HG02852 (cell line): Measurements from ENCODE around the gene PLK5.

ENCODE experiments used
- ATAC-seq: cut with Tn5 transposase; IDR thresholded peaks from one replicate; pipeline ENCODE4 v1.9.1; 2021; ENCODE audit warnings: mild to moderate bottlenecking, moderate library complexity; ENCODE audit not compliant: unreplicated experiment

Gene PLK5

DNA sequence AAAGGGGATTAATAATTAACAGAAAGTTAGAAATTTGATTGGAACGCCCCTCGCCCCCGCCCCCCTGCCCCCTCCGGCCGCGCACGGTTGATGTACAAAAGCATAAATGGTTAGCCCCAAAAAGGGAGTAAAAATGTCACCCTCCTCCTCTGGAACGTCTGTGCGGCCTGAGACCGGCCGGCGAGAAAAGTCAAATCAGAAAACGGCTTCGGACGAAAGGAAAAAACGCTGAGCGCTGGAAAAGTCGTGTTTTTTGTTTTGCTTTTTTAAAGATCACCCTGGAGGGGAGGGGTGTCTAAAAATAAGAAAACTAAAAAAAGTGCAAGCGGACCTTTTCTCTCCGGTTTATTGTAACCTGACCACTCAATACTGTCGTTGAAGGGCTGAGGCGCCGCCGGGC lies 31.1 kb downstream of the PLK5 start:
- ATAC-seq, result no peak

DNA sequence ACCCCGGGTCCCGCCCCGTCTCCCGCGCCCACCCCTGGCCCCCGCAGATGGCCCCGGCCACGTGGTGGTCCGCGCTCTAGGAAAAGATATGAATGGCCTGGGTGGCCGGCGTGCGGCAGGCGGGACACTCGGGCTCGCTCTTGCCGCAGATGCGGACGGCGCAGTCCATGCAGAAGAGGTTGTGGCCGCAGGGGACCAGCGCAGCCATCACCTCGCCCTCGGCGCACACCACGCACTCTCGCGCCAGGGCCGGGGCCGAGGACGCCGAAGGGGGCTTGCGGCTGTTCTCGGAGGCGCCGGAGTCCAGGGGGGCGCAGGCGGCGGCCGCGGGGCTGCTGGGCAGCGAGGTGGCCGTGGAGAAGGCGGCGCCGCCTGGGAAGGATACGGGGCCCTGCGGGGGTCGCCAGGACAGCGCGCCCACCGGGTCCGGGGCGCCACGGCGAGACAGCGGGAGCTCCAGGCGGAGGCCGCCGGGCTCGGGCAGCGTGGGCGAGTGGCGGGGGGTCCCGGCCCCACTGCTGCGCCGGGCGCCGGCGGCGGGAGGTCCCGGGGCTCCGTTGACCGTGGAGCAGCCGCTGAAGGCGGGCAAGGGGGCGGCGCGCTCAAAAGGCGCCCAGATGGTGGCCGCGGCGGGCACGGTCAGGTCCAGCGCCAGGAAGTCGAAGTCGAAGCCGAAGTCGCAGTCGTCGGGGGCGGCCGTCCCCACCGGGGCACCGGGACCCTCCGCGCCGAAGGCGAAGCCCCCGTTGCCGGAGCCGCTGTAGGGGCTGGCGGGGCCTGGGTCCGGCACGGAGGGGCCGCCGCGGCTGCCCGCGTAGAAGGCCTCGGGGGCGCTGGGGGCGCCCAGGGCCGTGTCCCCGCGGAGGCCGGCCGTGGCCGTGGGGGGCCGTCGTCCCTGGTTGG lies 31.9 kb downstream of the PLK5 start:
- no peak for ATAC-seq

DNA sequence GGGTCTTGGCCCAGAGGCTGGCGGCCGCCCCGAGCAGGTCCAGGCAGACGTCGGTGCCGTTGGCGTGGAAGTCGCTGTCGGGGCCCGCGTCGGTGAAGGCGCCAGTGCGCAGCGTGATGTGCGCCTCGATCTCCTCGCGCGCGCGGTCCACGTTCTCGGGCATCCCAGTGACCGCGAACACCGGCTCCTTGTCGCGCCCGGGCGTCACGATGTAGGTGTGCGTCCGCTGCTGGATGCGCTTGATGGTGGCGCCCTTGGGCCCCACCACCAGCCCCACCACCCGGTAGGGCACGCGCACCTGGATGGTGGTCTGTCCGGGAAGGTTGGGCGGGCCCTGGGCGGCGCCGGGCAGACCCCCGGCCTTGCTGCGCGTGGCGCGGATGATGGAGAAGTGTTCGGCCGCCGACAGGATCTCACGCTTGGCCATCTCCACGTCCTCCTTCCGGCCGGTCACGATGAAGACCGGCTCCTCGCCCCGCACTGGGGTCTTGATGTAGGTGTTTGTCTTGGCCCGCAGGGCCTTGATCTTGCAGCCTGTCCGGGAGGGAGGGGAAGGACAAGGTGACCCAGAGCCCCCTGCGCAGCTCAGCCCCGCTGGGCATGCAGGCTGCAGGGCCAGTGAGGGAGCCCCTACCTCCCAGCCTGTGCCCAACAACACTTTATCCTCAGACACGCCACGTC lies 32.7 kb downstream of the PLK5 start:
- ATAC-seq, result no peak

GRCh38 chr19:1558552-1558951 lies 34.7 kb downstream of the PLK5 start:
- ATAC-seq, result no peak

DNA sequence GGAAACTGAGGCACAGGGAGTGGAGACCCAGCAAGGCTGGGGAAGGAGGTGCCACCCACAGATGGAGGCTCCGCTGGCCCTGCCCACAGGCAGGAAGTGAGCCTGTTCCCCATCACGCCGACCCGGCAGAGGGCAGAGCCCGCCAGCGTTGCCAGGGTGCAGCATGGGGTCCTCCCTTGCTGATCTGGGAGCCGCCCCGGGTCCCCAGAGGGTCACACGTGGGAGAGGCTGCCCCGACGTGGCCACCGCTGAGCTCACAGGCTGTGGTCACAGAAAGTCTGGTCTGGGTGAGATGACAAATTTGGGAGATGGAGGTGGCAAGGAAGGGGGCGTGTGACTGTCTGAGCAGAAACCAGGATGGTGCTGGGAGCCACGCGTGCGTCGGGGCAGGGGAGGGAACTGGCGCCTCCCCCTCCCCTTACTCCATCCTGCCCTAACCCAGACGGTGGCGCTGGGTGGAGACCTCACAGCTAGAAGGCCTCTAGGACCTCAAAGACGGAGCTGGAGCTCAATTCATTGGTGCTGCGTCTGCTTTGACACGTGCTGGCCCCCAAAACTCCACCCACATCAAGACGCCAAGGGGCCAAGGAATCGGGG lies 36.5 kb downstream of the PLK5 start:
- no peak for ATAC-seq

DNA sequence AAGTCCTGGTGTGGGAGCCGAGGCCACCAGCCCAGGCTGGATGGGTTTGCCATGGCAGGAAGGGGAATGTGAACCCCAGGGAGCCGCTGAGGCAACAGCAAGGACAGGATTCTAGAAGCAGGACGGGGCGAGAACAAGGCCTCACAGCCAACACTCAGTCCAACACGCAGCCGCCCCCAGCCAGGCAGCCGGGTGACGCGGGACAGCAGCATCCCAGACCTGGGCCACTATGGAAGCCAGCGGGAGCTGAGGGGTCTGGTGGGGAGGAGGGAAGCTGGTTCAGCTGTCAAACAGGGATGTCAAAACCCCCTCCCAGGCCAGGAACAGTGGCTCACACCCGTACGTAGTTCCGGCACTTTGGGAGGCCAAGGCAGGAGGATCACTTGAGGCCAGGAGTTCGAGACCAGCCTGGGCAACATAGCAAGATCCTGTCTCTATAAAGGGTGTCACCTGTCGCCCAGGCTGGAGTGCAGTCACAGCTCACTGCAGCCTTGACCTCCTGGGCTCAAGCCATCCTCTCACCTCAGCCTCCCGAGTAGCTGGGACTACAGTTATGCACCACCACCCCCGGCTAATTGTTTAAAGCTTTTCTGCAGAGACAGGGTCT lies 37.5 kb downstream of the PLK5 start:
- ATAC-seq, result no peak

DNA sequence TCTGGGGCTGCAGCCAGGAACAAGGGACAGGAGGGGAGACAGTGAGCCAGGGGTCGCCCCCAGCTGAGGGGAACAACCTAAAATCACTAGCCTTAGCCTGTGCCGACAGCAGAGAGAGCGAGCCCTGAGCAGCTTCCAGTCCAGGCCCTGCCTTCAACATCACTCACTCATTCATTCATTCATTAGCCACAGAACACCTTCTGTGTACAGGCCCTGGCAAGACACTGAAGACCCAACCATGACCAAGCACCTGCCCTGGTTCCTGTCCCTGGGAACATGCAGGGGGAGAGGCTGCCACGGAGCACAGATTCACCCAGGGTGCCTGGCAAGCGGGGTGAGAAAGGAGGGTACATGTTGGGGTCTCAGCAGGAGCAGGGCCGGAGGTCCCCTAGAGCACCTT lies 39.4 kb downstream of the PLK5 start:
- no peak for ATAC-seq

- ATAC-seq, result no peak
These were observed 42.7 kb downstream of the PLK5 start for GRCh38 chr19:1566392-1567115.

GRCh38 chr19:1567116-1567847 lies 43.4 kb downstream of the PLK5 start:
- ATAC-seq, result no peak

DNA sequence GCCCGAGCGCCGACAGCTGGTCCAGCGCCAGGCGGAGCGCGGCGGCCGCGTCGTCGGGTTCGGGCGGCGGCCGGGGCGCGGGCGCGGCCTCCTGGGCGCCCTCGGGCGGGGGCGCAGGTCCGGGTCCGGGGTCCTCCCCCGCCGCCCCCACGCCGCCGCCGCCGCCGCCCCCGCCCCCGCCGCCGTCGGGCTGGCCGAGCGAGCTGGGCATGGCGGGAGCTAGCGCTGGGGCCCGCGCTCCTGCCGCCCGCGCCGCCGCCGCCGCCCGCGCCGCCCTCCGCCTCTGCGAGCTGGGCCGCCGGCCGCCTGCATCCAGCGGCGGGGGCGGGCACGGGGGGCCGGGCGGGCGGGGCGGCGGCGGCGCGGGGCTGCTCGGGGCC lies 44.0 kb downstream of the PLK5 start:
- ATAC-seq, result no peak

- ATAC-seq, result no peak
These were observed 44.6 kb downstream of the PLK5 start, which contains the start of gene MEX3D for GRCh38 chr19:1568320-1569019. MEX3D (minus strand) TSS chr19:1568325; CDS start chr19:1568058, 267 bp downstream.

GRCh38 chr19:1569997-1570396 lies 46.1 kb downstream of the PLK5 start:
- no peak for ATAC-seq

- ATAC-seq, result no peak
These were observed 47.0 kb downstream of the PLK5 start for GRCh38 chr19:1570836-1571235.

DNA sequence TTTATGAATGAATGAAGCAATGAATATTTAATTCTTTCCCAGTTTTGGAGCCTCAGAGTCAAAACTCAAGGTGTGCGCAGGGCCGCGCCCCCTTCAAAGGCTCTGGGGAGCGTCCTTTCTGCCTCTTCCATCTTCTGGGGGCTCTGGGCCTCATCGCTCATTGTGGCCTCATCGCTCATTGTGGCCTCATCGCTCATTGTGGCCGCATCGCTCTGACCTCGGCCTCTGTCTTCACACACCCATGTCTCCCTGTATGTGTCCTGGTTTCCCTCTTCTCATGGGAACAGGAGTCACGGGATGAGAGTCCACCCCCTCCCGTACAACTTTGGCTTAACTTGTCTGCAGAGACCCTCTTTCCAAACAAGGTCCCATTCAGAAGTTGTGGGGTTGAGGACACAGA lies 47.5 kb downstream of the PLK5 start:
- no peak for ATAC-seq

- no peak for ATAC-seq
These were observed 48.9 kb downstream of the PLK5 start for GRCh38 chr19:1572795-1573194.

DNA sequence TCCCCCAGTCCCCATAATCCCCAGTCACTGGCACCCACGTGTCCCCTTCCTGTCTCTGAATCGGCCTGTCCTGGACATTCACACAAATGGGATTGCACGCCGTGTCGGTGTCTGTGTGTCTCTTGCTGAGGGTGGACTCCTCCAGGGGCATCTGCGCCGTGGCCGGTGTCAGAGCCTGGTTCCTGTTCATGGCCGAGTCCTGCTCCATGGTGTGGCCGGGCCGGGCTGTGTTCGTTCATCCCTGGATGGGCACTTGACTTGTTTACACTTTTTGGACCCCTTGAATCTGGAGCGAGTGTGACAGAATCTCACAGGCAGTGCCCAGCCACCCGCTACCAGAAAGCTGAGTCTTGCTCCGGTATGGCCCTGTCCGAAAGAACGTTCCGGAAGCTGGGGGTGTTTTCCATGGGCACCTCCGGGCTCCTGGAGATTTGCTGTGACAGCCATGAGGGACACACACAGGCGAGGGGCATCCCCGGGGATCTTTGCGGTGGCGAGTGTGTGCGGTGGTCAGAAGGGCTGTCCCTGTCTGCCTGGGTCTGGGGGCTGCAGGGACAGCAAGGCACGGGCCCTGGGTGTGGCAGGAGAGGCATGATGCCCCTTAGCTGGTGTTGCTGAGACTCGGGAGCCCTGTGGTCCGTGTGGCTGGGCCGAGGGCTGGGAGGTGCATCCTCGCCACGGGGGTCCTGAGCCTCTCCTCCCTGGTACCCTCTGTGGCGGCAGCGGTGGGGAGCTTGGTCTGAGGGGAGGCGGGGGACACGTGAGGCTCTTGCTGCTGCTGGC lies 50.7 kb downstream of the PLK5 start:
- ATAC-seq, result no peak

GRCh38 chr19:1575323-1576241 lies 51.7 kb downstream of the PLK5 start:
- ATAC-seq, result no peak
